GM12865 (cell line): ENCODE results near the gene ALOX15B.

Experiments used
- DNase-seq: peaks from one replicate; pipeline ENCODE4 v3.0.0; 2010; ENCODE audit warnings: low read depth
- H3K4me3 ChIP-seq: 2 replicates; pipeline ENCODE4 v1.5.1; 2011; ENCODE audit warnings: mild to moderate bottlenecking, low read depth, low read length, control low read depth
- CTCF ChIP-seq: IDR thresholded peaks from 2 replicates; pipeline ENCODE4 v1.5.1; 2011; ENCODE audit warnings: low read length, control low read depth, low read depth, inconsistent platforms; ENCODE audit not compliant: insufficient read depth; ENCODE audit errors: missing control alignments

Gene ALOX15B

GRCh38 chr17:8096541-8096940 is 57.7 kb downstream of the ALOX15B start:
- no peak for DNase-seq

More at GRCh38 chr17:8096541-8096940, 57.7 kb downstream of the ALOX15B start:
- no peak overlapping the region for H3K4me3 ChIP-seq
- TF ChIP-seq CTCF, result no peak
